HEK293 (cell line): Measurements from ENCODE around the gene PLEKHA7.

ENCODE experiments used
- CTCF ChIA-PET: fragments of 350-600 bp; formaldehyde crosslinking; extraction: SDS; loops from one replicate; lab custom pipeline; 2021; ENCODE audit warnings: antibody characterized with exemption; lab: Yijun Ruan, JAX
- POLR2A ChIA-PET: fragments of 300-600 bp; formaldehyde crosslinking; extraction: SDS; loops from one replicate; lab custom pipeline; 2020; ENCODE audit warnings: antibody characterized with exemption, inconsistent platforms; lab: Yijun Ruan, JAX
- H3K27ac ChIP-seq: fragments of 200-500 bp; sonication (Bioruptor generic); 2 replicates; pipeline ENCODE4 v1.5.1; 2014; ENCODE audit warnings: low read depth, low read length, control low read depth, inconsistent platforms; ENCODE audit errors: extremely low read depth
- H3K36me3 ChIP-seq, 2 experiments: fragments of 200-500 bp in 1 of 2; sonication (Bioruptor generic) in 1 of 2; 1 replicate in 1 of 2; 2 replicates in 1 of 2; pipeline ENCODE4 v1.5.1; 2014 to 2017; ENCODE audit warnings: inconsistent platforms in 2 of 2, low read length in 2 of 2; ENCODE audit not compliant: control insufficient read depth in 2 of 2, insufficient read depth in 1 of 2
- H3K4me1 ChIP-seq: fragments of 200-500 bp; sonication (Bioruptor generic); 2 replicates; pipeline ENCODE4 v1.5.1; 2014; ENCODE audit warnings: mild to moderate bottlenecking, low read length, inconsistent platforms; ENCODE audit not compliant: control insufficient read depth, insufficient read depth
- H3K4me3 ChIP-seq: 2 replicates; pipeline ENCODE4 v1.5.1; 2011; ENCODE audit warnings: low read depth, mild to moderate bottlenecking, control low read depth, low read length, moderate library complexity
- H3K9me3 ChIP-seq: fragments of 200-500 bp; sonication (Bioruptor generic); 2 replicates; pipeline ENCODE4 v1.5.1; 2014; ENCODE audit warnings: low read depth, low read length, inconsistent platforms; ENCODE audit not compliant: control insufficient read depth, insufficient read depth
- BCL11A ChIP-seq: fragments of 450-650 bp; formaldehyde crosslinking; IDR thresholded peaks from 2 replicates; pipeline ENCODE4 v1.5.1; 2016; ENCODE audit warnings: low read depth, missing biosample characterization, missing genetic modification characterization
- EGR2 ChIP-seq: fragments of 450-650 bp; formaldehyde crosslinking; IDR thresholded peaks from 2 replicates; pipeline ENCODE4 v1.5.1; 2016; ENCODE audit warnings: low read depth, missing biosample characterization, missing genetic modification characterization
- KLF1 ChIP-seq: fragments of 450-650 bp; formaldehyde crosslinking; IDR thresholded peaks from 2 replicates; pipeline ENCODE4 v1.5.1; 2016; ENCODE audit warnings: missing biosample characterization, missing genetic modification characterization
- KLF16 ChIP-seq: fragments of 450-650 bp; formaldehyde crosslinking; IDR thresholded peaks from 2 replicates; pipeline ENCODE4 v1.5.1; 2017; ENCODE audit warnings: missing biosample characterization, missing genetic modification characterization
- REPIN1 ChIP-seq: fragments of 450-650 bp; formaldehyde crosslinking; IDR thresholded peaks from 2 replicates; pipeline ENCODE4 v1.5.1; 2017; ENCODE audit warnings: missing biosample characterization, missing genetic modification characterization, low read depth
- ZBTB26 ChIP-seq: fragments of 450-650 bp; formaldehyde crosslinking; optimal IDR thresholded peaks from 2 replicates; pipeline ENCODE3; 2016; ENCODE audit warnings: missing biosample characterization, mild to moderate bottlenecking, missing genetic modification characterization
- ZBTB8A ChIP-seq: fragments of 450-650 bp; formaldehyde crosslinking; IDR thresholded peaks from 2 replicates; pipeline ENCODE4 v1.5.1; 2016; ENCODE audit warnings: missing biosample characterization, missing genetic modification characterization
- ZFP37 ChIP-seq: fragments of 450-650 bp; formaldehyde crosslinking; IDR thresholded peaks from 2 replicates; pipeline ENCODE4 v1.5.1; 2016; ENCODE audit warnings: missing biosample characterization, missing genetic modification characterization
- ZNF175 ChIP-seq: fragments of 450-650 bp; formaldehyde crosslinking; IDR thresholded peaks from 2 replicates; pipeline ENCODE4 v1.5.1; 2016; ENCODE audit warnings: missing biosample characterization, missing genetic modification characterization
- ZNF335 ChIP-seq: fragments of 450-650 bp; formaldehyde crosslinking; conservative IDR thresholded peaks from 2 replicates; pipeline ENCODE4 v1.5.1; 2016; ENCODE audit warnings: missing biosample characterization, missing genetic modification characterization
- ZNF341 ChIP-seq: fragments of 450-650 bp; formaldehyde crosslinking; IDR thresholded peaks from 2 replicates; pipeline ENCODE4; 2016; ENCODE audit warnings: low read depth, missing biosample characterization, missing genetic modification characterization
- ZNF366 ChIP-seq: fragments of 450-650 bp; formaldehyde crosslinking; conservative IDR thresholded peaks from 2 replicates; pipeline ENCODE4 v1.5.1; 2016; ENCODE audit warnings: missing biosample characterization, missing genetic modification characterization
- ZNF404 ChIP-seq: fragments of 450-650 bp; formaldehyde crosslinking; IDR thresholded peaks from 2 replicates; pipeline ENCODE4 v1.5.1; 2017; ENCODE audit warnings: missing biosample characterization, missing genetic modification characterization
- ZNF426 ChIP-seq: fragments of 450-650 bp; formaldehyde crosslinking; IDR thresholded peaks from 2 replicates; pipeline ENCODE4 v1.5.1; 2017; ENCODE audit warnings: missing biosample characterization, missing genetic modification characterization, mild to moderate bottlenecking, inconsistent platforms, moderate library complexity
- ZNF626 ChIP-seq: fragments of 450-650 bp; sonication (Bioruptor Pico); formaldehyde crosslinking; IDR thresholded peaks from 2 replicates; pipeline ENCODE4 v1.5.1; 2018; ENCODE audit warnings: missing biosample characterization, missing genetic modification characterization, inconsistent platforms
- ZNF707 ChIP-seq: fragments of 450-650 bp; formaldehyde crosslinking; IDR thresholded peaks from 2 replicates; pipeline ENCODE4 v1.5.1; 2016; ENCODE audit warnings: missing biosample characterization, missing genetic modification characterization
- ZNF747 ChIP-seq: fragments of 450-650 bp; formaldehyde crosslinking; IDR thresholded peaks from 2 replicates; pipeline ENCODE4 v1.5.1; 2016; ENCODE audit warnings: missing biosample characterization, missing genetic modification characterization
- ZNF768 ChIP-seq: fragments of 450-650 bp; formaldehyde crosslinking; IDR thresholded peaks from 2 replicates; pipeline ENCODE4 v1.5.1; 2018; ENCODE audit warnings: missing biosample characterization, mild to moderate bottlenecking, missing genetic modification characterization
- ZSCAN18 ChIP-seq: fragments of 450-650 bp; formaldehyde crosslinking; IDR thresholded peaks from 2 replicates; pipeline ENCODE4 v1.5.1; 2016; ENCODE audit warnings: missing biosample characterization, missing genetic modification characterization
- ZXDB ChIP-seq: fragments of 450-650 bp; formaldehyde crosslinking; IDR thresholded peaks from 2 replicates; pipeline ENCODE4 v1.5.1; 2016; ENCODE audit warnings: missing biosample characterization, missing genetic modification characterization
- TF ChIP-seq, protein P1 (sequence below): fragments of 450-650 bp; formaldehyde crosslinking; IDR thresholded peaks from 2 replicates; pipeline ENCODE4 v1.5.1; 2017; ENCODE audit warnings: missing biosample characterization, missing genetic modification characterization
- TF ChIP-seq, protein P2 (sequence below): fragments of 450-650 bp; formaldehyde crosslinking; IDR thresholded peaks from 2 replicates; pipeline ENCODE4 v1.5.1; 2017; ENCODE audit warnings: missing biosample characterization, mild to moderate bottlenecking, missing genetic modification characterization, moderate library complexity
- TF ChIP-seq, protein P3 (sequence below): fragments of 450-650 bp; formaldehyde crosslinking; IDR thresholded peaks from 2 replicates; pipeline ENCODE4 v1.5.1; 2016; ENCODE audit warnings: missing biosample characterization, missing genetic modification characterization
- TF ChIP-seq, protein P4 (sequence below): fragments of 450-650 bp; IDR thresholded peaks from 2 replicates; pipeline ENCODE4 v1.5.1; 2018; ENCODE audit warnings: missing biosample characterization, missing genetic modification characterization

PLEKHA7 gene

GRCh38 chr11:16926883-16927626, 87.2 kb downstream of the PLEKHA7 start:
- Histone ChIP-seq H3K4me3 (no peak overlapping the region), H3K27ac (no peak overlapping the region), H3K4me1 (peaks cover 15% of the 10 kb centered on the region), H3K36me3 (no peaks in the 10 kb centered on the region), H3K9me3 (no peaks in the 10 kb centered on the region)
- ChIA-PET POLR2A (no interaction called here), CTCF (interaction anchor here (0.6 kb wide), 1 partner anchor 66 kb away, joined by 6 read pairs; no protein-coding TSS in a partner anchor)
- no peak for TF ChIP-seq ZNF747 (tag by site-specific recombination)
- TF ChIP-seq ZNF768 (tag by site-specific recombination), result no peak
- TF ChIP-seq ZNF175 (tag by site-specific recombination), result no peak
- no peak for TF ChIP-seq ZNF404 (tag by site-specific recombination)
- no peak for TF ChIP-seq ZNF426 (tag by site-specific recombination)
- TF ChIP-seq ZXDB, result no peak
- TF ChIP-seq ZNF626 (tag by site-specific recombination), result no peak
- TF ChIP-seq ZNF707, result no peak

GRCh38 chr11:16925561-16926065, 88.6 kb downstream of the PLEKHA7 start:
- H3K4me1 ChIP-seq, result peaks cover 15% of the 10 kb centered on the region
- CTCF ChIA-PET, result interaction anchor here (1.0 kb wide), 1 partner anchor 105 kb away, joined by 4 read pairs; no protein-coding TSS in a partner anchor
- peak overlapping the region; percentile 24; the same call in 1 of the 2 replicates for H3K27ac ChIP-seq
- TF ChIP-seq ZNF341 (tag by site-specific recombination) (peak; percentile 68), KLF1 (tag by site-specific recombination) (peak; percentile 62), ZNF366 (tag by site-specific recombination) (peak; percentile 37; the same call in 1 of the 2 replicates), ZNF335 (peak; percentile 99), ZFP37 (tag by site-specific recombination) (0 out of 2 replicates have a peak, but pooled peaks have one; percentile 30), ZSCAN18 (tag by site-specific recombination) (no peak), REPIN1 (no peak), EGR2 (tag by site-specific recombination) (peak; percentile 78), ZBTB26 (tag by site-specific recombination) (peak; percentile 82), ZBTB8A (tag by site-specific recombination) (peak; percentile 54; the same call in 1 of the 2 replicates), BCL11A (no peak), KLF16 (tag by site-specific recombination) (peak; percentile 32; the same call in 1 of the 2 replicates)
- TF ChIP-seq, protein P1, sequence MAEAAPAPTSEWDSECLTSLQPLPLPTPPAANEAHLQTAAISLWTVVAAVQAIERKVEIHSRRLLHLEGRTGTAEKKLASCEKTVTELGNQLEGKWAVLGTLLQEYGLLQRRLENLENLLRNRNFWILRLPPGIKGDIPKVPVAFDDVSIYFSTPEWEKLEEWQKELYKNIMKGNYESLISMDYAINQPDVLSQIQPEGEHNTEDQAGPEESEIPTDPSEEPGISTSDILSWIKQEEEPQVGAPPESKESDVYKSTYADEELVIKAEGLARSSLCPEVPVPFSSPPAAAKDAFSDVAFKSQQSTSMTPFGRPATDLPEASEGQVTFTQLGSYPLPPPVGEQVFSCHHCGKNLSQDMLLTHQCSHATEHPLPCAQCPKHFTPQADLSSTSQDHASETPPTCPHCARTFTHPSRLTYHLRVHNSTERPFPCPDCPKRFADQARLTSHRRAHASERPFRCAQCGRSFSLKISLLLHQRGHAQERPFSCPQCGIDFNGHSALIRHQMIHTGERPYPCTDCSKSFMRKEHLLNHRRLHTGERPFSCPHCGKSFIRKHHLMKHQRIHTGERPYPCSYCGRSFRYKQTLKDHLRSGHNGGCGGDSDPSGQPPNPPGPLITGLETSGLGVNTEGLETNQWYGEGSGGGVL (tag by site-specific recombination), result peak; percentile 27; the same call in 1 of the 2 replicates
- TF ChIP-seq, protein P2, sequence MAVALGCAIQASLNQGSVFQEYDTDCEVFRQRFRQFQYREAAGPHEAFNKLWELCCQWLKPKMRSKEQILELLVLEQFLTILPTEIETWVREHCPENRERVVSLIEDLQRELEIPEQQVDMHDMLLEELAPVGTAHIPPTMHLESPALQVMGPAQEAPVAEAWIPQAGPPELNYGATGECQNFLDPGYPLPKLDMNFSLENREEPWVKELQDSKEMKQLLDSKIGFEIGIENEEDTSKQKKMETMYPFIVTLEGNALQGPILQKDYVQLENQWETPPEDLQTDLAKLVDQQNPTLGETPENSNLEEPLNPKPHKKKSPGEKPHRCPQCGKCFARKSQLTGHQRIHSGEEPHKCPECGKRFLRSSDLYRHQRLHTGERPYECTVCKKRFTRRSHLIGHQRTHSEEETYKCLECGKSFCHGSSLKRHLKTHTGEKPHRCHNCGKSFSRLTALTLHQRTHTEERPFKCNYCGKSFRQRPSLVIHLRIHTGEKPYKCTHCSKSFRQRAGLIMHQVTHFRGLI, result peak; percentile 22; the same call in 1 of the 2 replicates
- TF ChIP-seq, protein P3, sequence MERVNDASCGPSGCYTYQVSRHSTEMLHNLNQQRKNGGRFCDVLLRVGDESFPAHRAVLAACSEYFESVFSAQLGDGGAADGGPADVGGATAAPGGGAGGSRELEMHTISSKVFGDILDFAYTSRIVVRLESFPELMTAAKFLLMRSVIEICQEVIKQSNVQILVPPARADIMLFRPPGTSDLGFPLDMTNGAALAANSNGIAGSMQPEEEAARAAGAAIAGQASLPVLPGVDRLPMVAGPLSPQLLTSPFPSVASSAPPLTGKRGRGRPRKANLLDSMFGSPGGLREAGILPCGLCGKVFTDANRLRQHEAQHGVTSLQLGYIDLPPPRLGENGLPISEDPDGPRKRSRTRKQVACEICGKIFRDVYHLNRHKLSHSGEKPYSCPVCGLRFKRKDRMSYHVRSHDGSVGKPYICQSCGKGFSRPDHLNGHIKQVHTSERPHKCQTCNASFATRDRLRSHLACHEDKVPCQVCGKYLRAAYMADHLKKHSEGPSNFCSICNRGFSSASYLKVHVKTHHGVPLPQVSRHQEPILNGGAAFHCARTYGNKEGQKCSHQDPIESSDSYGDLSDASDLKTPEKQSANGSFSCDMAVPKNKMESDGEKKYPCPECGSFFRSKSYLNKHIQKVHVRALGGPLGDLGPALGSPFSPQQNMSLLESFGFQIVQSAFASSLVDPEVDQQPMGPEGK (tag by site-specific recombination), result peak; percentile 70
- TF ChIP-seq, protein P4, sequence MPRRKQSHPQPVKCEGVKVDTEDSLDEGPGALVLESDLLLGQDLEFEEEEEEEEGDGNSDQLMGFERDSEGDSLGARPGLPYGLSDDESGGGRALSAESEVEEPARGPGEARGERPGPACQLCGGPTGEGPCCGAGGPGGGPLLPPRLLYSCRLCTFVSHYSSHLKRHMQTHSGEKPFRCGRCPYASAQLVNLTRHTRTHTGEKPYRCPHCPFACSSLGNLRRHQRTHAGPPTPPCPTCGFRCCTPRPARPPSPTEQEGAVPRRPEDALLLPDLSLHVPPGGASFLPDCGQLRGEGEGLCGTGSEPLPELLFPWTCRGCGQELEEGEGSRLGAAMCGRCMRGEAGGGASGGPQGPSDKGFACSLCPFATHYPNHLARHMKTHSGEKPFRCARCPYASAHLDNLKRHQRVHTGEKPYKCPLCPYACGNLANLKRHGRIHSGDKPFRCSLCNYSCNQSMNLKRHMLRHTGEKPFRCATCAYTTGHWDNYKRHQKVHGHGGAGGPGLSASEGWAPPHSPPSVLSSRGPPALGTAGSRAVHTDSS, result peak; percentile 54; the same call in 1 of the 2 replicates

More at GRCh38 chr11:16925561-16926065, 88.6 kb downstream of the PLEKHA7 start:
- Histone ChIP-seq H3K9me3 (no peaks in the 10 kb centered on the region), H3K4me3 (peak overlapping the region; percentile 64), H3K36me3 (no peaks in the 10 kb centered on the region)
- POLR2A ChIA-PET, result interaction anchor here (1.1 to 1.4 kb wide), 2 partner anchors 150 to 152 kb away, joined by 3 to 6 read pairs; partner anchors contain the start of gene RPS13
